GM10266 (cell line): Measurements from ENCODE around the gene GAS6.

Source experiments
- DNase-seq: peaks from one replicate; pipeline ENCODE4 v3.0.0; 2012; ENCODE audit errors: extremely low spot score
- CTCF ChIP-seq: IDR thresholded peaks from 2 replicates; pipeline ENCODE4 v1.5.1; 2012; ENCODE audit warnings: mild to moderate bottlenecking, low read depth; ENCODE audit not compliant: control insufficient read depth, insufficient read depth; ENCODE audit errors: missing control alignments

GAS6 gene

GRCh38 chr13:113882716-113883115 is 18.8 kb upstream of the GAS6 start:
- no peak for TF ChIP-seq CTCF
- no peak for DNase-seq

- no peak for TF ChIP-seq CTCF
- DNase-seq: no peak
Measured at GRCh38 chr13:113882267-113882630, 18.4 kb upstream of the GAS6 start.

GRCh38 chr13:113881614-113882266 is 17.9 kb upstream of the GAS6 start:
- peak; percentile 42 for DNase-seq
- TF ChIP-seq CTCF: no peak

- no peak for DNase-seq
- no peak for TF ChIP-seq CTCF
Measured at GRCh38 chr13:113880651-113881611, 17.1 kb upstream of the GAS6 start.

- TF ChIP-seq CTCF: no peak
- no peak for DNase-seq
Measured at GRCh38 chr13:113879494-113880360, 15.9 kb upstream of the GAS6 start.

- no peak for DNase-seq
- TF ChIP-seq CTCF: no peak
Measured at GRCh38 chr13:113879017-113879416, 15.1 kb upstream of the GAS6 start.
